PC-9 (cell line): ENCODE results near the gene PIP5K1B. TPM values are rescaled to one million over a fixed set of nuclear protein-coding genes. Genes with fewer than 3 reads are reported as not detected.

ENCODE experiments used
- BruUV-seq: library from RNA; stranded (reverse); fragments of 400-500 nt; replicated peaks from 2 replicates; lab custom pipeline; 2021; lab: Mats Ljungman, UMichigan
- CTCF ChIA-PET: fragments of 300-600 bp; sonication (Branson Sonifier 250); formaldehyde crosslinking; loops from one replicate; lab custom pipeline; 2022; ENCODE audit warnings: antibody characterized with exemption; lab: Charles Lee
- POLR2A ChIA-PET: fragments of 300-600 bp; sonication (Branson Sonifier 250); formaldehyde crosslinking; loops from one replicate; lab custom pipeline; 2022; ENCODE audit warnings: antibody characterized with exemption; ENCODE audit not compliant: unreplicated experiment; lab: Charles Lee
- DNase-seq, 2 experiments: peaks; one replicate each; pipeline versions ENCODE4 v3.0.0 to v3.0.0-alpha.2; 2015 to 2022; ENCODE audit warnings: mixed read lengths in 1 of 2
- H2AFZ ChIP-seq: fragments of 200-600 bp; sonication (generic); 2 replicates; pipeline ENCODE4 v1.8.1; 2017; ENCODE audit warnings: antibody characterized with exemption
- H3F3A ChIP-seq: fragments of 200-600 bp; sonication (generic); 2 replicates; pipeline ENCODE4 v1.8.1; 2017; ENCODE audit warnings: antibody characterized with exemption, mild to moderate bottlenecking, low read depth; ENCODE audit not compliant: insufficient read depth
- H3K27ac ChIP-seq: fragments of 200-600 bp; sonication (generic); 2 replicates; pipeline ENCODE4 v1.6.1; 2016; ENCODE audit warnings: mixed run types
- H3K27me3 ChIP-seq: fragments of 200-600 bp; sonication (generic); 2 replicates; pipeline ENCODE4 v1.6.1; 2016; ENCODE audit warnings: low read depth, mixed run types; ENCODE audit not compliant: insufficient read depth
- H3K36me3 ChIP-seq: fragments of 200-600 bp; sonication (generic); 2 replicates; pipeline ENCODE4 v1.6.1; 2016; ENCODE audit warnings: low read depth, mixed run types
- H3K4me1 ChIP-seq: fragments of 200-600 bp; sonication (generic); replicated peaks from 2 replicates; pipeline ENCODE4 v1.6.1; 2016; ENCODE audit warnings: mixed run types; ENCODE audit not compliant: insufficient read depth
- H3K4me2 ChIP-seq: fragments of 200-600 bp; sonication (generic); 2 replicates; pipeline ENCODE4 v1.6.1; 2017; ENCODE audit warnings: mixed run types
- H3K4me3 ChIP-seq: fragments of 200-600 bp; sonication (generic); 2 replicates; pipeline ENCODE4 v1.6.1; 2016; ENCODE audit warnings: mixed run types
- H3K79me2 ChIP-seq: fragments of 200-600 bp; sonication (generic); 2 replicates; pipeline ENCODE4 v1.6.1; 2017; ENCODE audit warnings: low read depth, mixed run types
- H3K9me2 ChIP-seq: fragments of 200-600 bp; sonication (generic); 2 replicates; pipeline ENCODE4 v1.8.1; 2017; ENCODE audit warnings: mild to moderate bottlenecking; ENCODE audit not compliant: insufficient read depth
- H3K9me3 ChIP-seq: fragments of 200-600 bp; sonication (generic); 2 replicates; pipeline ENCODE4 v1.8.1; 2016; ENCODE audit warnings: low read depth; ENCODE audit not compliant: insufficient read depth
- H4K20me1 ChIP-seq: fragments of 200-600 bp; sonication (generic); 2 replicates; pipeline ENCODE4 v1.8.1; 2017; ENCODE audit not compliant: insufficient read depth
- EZH2 ChIP-seq: fragments of 200-600 bp; sonication (generic); IDR thresholded peaks from 2 replicates; pipeline ENCODE4 v1.8.0; 2017; ENCODE audit warnings: antibody characterized with exemption, low read depth
- intact Hi-C: fragments of 100-400 bp; cut with micrococcal nuclease; formaldehyde crosslinking; loops from one replicate; pipeline ENCODE4 v1.10.0; 2022; ENCODE audit not compliant: unreplicated experiment
- total RNA-seq: library from RNA; stranded (reverse); gene quantifications from 2 replicates; pipeline ENCODE4 v1.2.3, GENCODE V29; 2021
- TF ChIP-seq, protein P1 (sequence below): fragments of 200-600 bp; sonication (generic); conservative IDR thresholded peaks from 2 replicates; pipeline ENCODE4 v1.6.1; 2017; ENCODE audit warnings: mixed run types, antibody characterized with exemption, mild to moderate bottlenecking, moderate library complexity

PIP5K1B gene
- total RNA-seq, 1 experiment from 2014 or later: not detected

DNA sequence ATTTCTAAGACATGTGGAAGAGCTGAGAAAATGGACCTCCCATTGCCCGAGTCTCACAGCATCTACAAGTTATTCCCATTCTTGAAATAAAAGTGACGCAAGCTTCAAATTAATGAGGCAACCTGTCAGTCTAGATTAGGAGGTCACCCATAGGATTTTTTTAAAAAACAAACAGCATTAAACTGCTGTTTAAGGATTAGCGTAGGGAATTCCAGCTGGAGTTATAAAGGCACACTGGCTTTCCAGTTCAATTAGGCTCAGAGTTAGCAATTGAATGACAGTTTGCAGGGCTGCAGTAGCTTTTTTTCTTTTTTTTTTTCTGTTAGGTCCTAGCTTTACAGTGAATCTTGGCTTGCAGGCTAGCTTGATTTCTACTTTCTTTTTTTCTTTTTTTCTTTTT is 292.6 kb downstream of the PIP5K1B start:
- Histone ChIP-seq H3K36me3 (no peaks in the 10 kb centered on the region), H3K4me2 (no peak overlapping the region), H3K79me2 (no peaks in the 10 kb centered on the region), H3K27ac (no peak overlapping the region), H3F3A (no peaks in the 10 kb centered on the region), H3K9me3 (no peaks in the 10 kb centered on the region), H3K27me3 (peaks cover 86% of the 10 kb centered on the region), H4K20me1 (no peaks in the 10 kb centered on the region), H3K4me1 (no peaks in the 10 kb centered on the region), H3K4me3 (no peak overlapping the region), H2AFZ (no peak overlapping the region), H3K9me2 (no peaks in the 10 kb centered on the region)
- BruUV-seq: no TSS peak
- intact Hi-C loops: no loop called here
- TF ChIP-seq, protein P1, sequence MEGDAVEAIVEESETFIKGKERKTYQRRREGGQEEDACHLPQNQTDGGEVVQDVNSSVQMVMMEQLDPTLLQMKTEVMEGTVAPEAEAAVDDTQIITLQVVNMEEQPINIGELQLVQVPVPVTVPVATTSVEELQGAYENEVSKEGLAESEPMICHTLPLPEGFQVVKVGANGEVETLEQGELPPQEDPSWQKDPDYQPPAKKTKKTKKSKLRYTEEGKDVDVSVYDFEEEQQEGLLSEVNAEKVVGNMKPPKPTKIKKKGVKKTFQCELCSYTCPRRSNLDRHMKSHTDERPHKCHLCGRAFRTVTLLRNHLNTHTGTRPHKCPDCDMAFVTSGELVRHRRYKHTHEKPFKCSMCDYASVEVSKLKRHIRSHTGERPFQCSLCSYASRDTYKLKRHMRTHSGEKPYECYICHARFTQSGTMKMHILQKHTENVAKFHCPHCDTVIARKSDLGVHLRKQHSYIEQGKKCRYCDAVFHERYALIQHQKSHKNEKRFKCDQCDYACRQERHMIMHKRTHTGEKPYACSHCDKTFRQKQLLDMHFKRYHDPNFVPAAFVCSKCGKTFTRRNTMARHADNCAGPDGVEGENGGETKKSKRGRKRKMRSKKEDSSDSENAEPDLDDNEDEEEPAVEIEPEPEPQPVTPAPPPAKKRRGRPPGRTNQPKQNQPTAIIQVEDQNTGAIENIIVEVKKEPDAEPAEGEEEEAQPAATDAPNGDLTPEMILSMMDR: no peak
- TF ChIP-seq EZH2: no peak
- CTCF ChIA-PET: interaction anchor here (0.6 to 0.7 kb wide), 2 partner anchors 38 to 554 kb away, joined by 4 to 5 read pairs; no protein-coding TSS in a partner anchor
- no peak for DNase-seq
- POLR2A ChIA-PET: no interaction called here

DNA sequence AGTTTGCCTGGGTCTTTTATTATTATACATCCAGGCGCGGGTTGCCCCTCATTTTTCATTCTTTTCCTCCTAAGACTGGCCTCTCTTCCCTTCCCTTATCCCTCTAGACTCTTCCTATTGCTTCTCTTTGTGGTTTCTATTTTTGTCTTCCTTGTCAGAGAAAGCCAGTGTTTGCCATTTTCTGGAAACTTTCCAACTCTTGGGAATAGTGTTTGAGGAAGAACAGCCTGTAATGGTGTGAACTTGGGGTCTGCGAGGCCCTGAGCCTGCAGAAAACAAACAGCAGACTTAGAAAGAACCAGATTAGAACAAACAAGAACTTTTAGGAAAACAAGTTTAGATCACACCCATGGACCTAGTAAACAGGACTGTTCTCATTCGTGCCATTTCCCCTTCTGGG is 293.3 kb downstream of the PIP5K1B start:
- no peak for DNase-seq
- no TSS peak for BruUV-seq
- Histone ChIP-seq H3K9me2 (no peaks in the 10 kb centered on the region), H3K4me1 (no peaks in the 10 kb centered on the region), H4K20me1 (no peaks in the 10 kb centered on the region), H3K36me3 (no peaks in the 10 kb centered on the region), H3K4me3 (no peak overlapping the region), H3F3A (no peaks in the 10 kb centered on the region), H3K9me3 (no peaks in the 10 kb centered on the region), H3K4me2 (no peak overlapping the region), H3K27ac (no peak overlapping the region), H2AFZ (no peak overlapping the region), H3K27me3 (peaks cover 90% of the 10 kb centered on the region), H3K79me2 (no peaks in the 10 kb centered on the region)
- ChIA-PET CTCF (no interaction called here), POLR2A (no interaction called here)
- TF ChIP-seq, protein P1: no peak
- no peak for TF ChIP-seq EZH2
- intact Hi-C loops: no loop called here

DNA sequence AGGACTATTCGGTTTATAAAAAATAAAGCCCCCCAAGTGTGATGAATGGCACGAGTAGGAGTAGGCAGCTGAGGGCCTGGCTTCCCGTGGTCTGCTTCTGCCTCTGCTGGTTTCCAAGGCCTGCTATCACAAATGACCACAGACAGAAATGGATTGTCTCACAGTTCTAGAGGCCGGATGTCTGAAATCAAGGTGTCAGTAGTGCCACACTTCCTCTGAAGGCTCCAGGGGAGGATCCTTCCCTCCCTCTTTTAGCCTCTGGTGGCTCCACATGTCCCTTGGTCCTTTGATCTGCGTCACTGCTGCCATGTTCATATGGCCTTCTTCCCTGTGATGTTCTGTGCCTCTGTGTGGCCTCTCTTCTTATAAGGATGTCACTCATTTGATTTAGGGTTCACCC is 293.8 kb downstream of the PIP5K1B start:
- no peak overlapping the region for H3K27ac ChIP-seq
- no peaks in the 10 kb centered on the region for H3K9me2 ChIP-seq
- no peaks in the 10 kb centered on the region for H3F3A ChIP-seq
- no peaks in the 10 kb centered on the region for H3K9me3 ChIP-seq
- intact Hi-C loops: loop anchor here (1.0 kb wide), 1 partner anchor 415 kb away; no protein-coding TSS in a partner anchor
- peaks cover 90% of the 10 kb centered on the region for H3K27me3 ChIP-seq
- no peak overlapping the region for H3K4me3 ChIP-seq
- TF ChIP-seq, protein P1: no peak
- TF ChIP-seq EZH2: no peak
- ChIA-PET POLR2A (no interaction called here), CTCF (no interaction called here)
- H3K79me2 ChIP-seq: no peaks in the 10 kb centered on the region
- H4K20me1 ChIP-seq: no peaks in the 10 kb centered on the region
- H2AFZ ChIP-seq: no peak overlapping the region
- no peak for DNase-seq
- no peaks in the 10 kb centered on the region for H3K36me3 ChIP-seq
- H3K4me1 ChIP-seq: no peaks in the 10 kb centered on the region
- no TSS peak for BruUV-seq
- H3K4me2 ChIP-seq: no peak overlapping the region
